Muscle of leg (tissue), 11 donors: ENCODE data around the gene BRI3. TPM values are rescaled to one million over a fixed set of nuclear protein-coding genes. Genes with fewer than 3 reads are reported as not detected.

Source experiments
- DNase-seq: peaks from one replicate; pipeline ENCODE4 v3.0.0; 2013
- H3K27ac ChIP-seq: one replicate; pipeline ENCODE4 v1.5.1; 2013; ENCODE audit warnings: mild to moderate bottlenecking, low read length, control low read depth
- H3K27me3 ChIP-seq: one replicate; pipeline ENCODE4 v1.6.1; 2013; ENCODE audit warnings: low read length; ENCODE audit not compliant: control insufficient read depth, insufficient read depth
- H3K36me3 ChIP-seq: one replicate; pipeline ENCODE4 v1.6.1; 2013; ENCODE audit warnings: low read length; ENCODE audit not compliant: control insufficient read depth, insufficient read depth
- H3K4me1 ChIP-seq: one replicate; pipeline ENCODE4 v1.6.1; 2013; ENCODE audit warnings: low read length; ENCODE audit not compliant: control insufficient read depth, insufficient read depth
- H3K4me3 ChIP-seq: one replicate; pipeline ENCODE4 v1.5.1; 2013; ENCODE audit warnings: low read length, control low read depth
- H3K9me3 ChIP-seq: replicated peaks from 2 replicates; pipeline ENCODE4 v1.6.1; 2013; ENCODE audit warnings: low read depth, low read length; ENCODE audit not compliant: control insufficient read depth
- WGBS: methylation state at CpG from one replicate; pipeline ENCODE4 v1.1.5; 2013; ENCODE audit warnings: missing lambda C conversion rate; ENCODE audit not compliant: insufficient coverage; 5-methylcytosine and 5-hydroxymethylcytosine counted together
- polyA plus RNA-seq, 8 donors: library from polyadenylated mRNA; unstranded; fragments of 120-200 nt; gene quantifications; one replicate each; pipeline versions ENCODE4 v1.2.1 to v1.2.3, GENCODE V29; 2013; ENCODE audit warnings: inconsistent platforms in 1 of 8, low replicate concordance in 1 of 8; ENCODE audit not compliant: insufficient read length in 8 of 8, insufficient read depth in 1 of 8
- total RNA-seq: library from RNA; stranded (reverse); fragments of 120-200 nt; gene quantifications from one replicate; pipeline ENCODE4 v1.2.4, GENCODE V29; 2013

Gene BRI3
- total and polyA plus RNA-seq, 9 donors, result 62.9 to 106 (median 75.6) TPM

GRCh38 chr7:98339043-98339442 is 57.6 kb downstream of the BRI3 start:
- no peak for DNase-seq
- Histone ChIP-seq H3K4me1 (peaks cover 2% of the 10 kb centered on the region), H3K27ac (no peak overlapping the region), H3K4me3 (no peak overlapping the region), H3K9me3 (peaks cover 7% of the 10 kb centered on the region), H3K27me3 (no peaks in the 10 kb centered on the region), H3K36me3 (no peaks in the 10 kb centered on the region)
- 86% methylated on average over 1 of the region's 3 CpGs for WGBS

- Histone ChIP-seq H3K4me1 (peaks cover 2% of the 10 kb centered on the region), H3K27me3 (no peaks in the 10 kb centered on the region), H3K36me3 (no peaks in the 10 kb centered on the region), H3K4me3 (no peak overlapping the region), H3K27ac (no peak overlapping the region), H3K9me3 (peaks cover 7% of the 10 kb centered on the region)
- no CpG with 5 or more reads among the region's 3 CpGs for WGBS
- no peak for DNase-seq
Measured at GRCh38 chr7:98341106-98341505, 59.6 kb downstream of the BRI3 start.

Other genes with a start within 250 kb of the BRI3 start
- 7.0 TPM for gene LMTK2, start 174.8 kb upstream of the BRI3 start, total RNA-seq
- 1 to 10 TPM; 5.3 to 8.0 (median 6.8) TPM for gene LMTK2, start 174.8 kb upstream of the BRI3 start, polyA plus RNA-seq
- 0.58 TPM for gene BHLHA15, start 70.2 kb upstream of the BRI3 start, total RNA-seq
- 1 to 10 TPM in 1 of 8 donors, under 1 TPM in 7; 0.26 to 1.0 (median 0.38) TPM for gene BHLHA15, start 70.2 kb upstream of the BRI3 start, polyA plus RNA-seq
- gene TECPR1, start 29.5 kb upstream of the BRI3 start, total RNA-seq, result 14.4 TPM
- gene TECPR1, start 29.5 kb upstream of the BRI3 start, polyA plus RNA-seq, result 10 to 100 TPM; 14.7 to 26.5 (median 17.4) TPM
- 2.9 TPM for gene BAIAP2L1, start 119.4 kb downstream of the BRI3 start, total RNA-seq
- gene BAIAP2L1, start 119.4 kb downstream of the BRI3 start, polyA plus RNA-seq, result 10 to 100 TPM in 1 of 8 donors, 1 to 10 TPM in 7; 5.4 to 12.2 (median 6.9) TPM